ENCODE results near the gene SULT1C2. TPM values are rescaled to one million over a fixed set of nuclear protein-coding genes. Genes with fewer than 3 reads are reported as not detected.

The SULT1C2 gene
- total and polyA plus RNA-seq, 2 of the 8 experiments (the other 6 are each of a cell fraction or from before 2014, with no cell fraction given): 2.2 to 2.8 TPM

DNA sequence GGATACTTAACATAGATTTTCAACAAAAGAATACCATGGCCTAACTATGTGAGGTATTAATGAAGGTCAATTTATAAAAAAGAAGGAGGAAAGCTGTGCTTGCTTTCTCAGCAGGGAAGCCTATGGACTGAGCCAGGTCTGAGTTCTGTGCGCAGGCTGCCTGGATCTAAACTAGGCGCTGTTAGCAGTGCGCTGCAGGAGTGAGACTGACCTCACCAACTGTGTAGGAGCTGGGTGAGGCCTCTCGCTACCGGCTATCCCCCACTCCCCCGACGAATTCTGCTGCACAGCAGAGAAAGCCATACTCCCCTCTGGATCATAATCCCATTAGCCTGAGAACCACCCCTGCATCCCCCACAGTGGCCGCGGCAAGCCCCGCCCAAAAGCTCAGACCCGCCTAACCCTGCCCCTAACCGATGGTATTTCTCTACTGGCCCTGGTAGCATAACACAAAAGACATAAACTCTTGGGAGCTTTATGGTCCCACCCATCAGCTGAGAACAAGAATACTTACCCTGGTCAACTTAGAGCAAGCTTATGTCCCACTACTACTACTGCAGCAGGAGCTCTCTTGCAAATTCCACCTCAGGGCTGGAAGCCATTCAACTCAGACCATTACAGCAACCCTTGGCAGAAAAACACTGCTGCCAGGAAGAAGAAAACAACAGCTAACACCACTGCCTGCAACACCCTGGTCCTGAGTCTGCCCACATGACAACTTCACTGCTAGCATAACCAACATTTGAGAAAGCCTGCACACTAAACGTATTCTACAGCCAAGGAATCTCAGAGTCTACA lies 28.0 kb downstream of the SULT1C2 start (continued):
- TF ChIP-seq SAP30 (IDR thresholded peaks at IDR 0.05; ENCODE audit: insufficient read depth, insufficient replicate concordance, low read length) (no peak), EZH2 (IDR thresholded peaks at IDR 0.05; ENCODE audit: low read depth, low read length, severe bottlenecking) (no peak), CEBPB (IDR thresholded peaks at IDR 0.05; ENCODE audit: low read depth, low read length) (no peak), SIX5 (IDR thresholded peaks at IDR 0.05; ENCODE audit: low read depth, low read length) (no peak)

Measured in H1 (cell line).